ENCODE measurements around the gene TTC24.

- TF ChIP-seq ZC3H10 (CRISPR knock-in tag; IDR thresholded peaks at IDR 0.05) (no peak), CSDC2 (CRISPR knock-in tag; IDR thresholded peaks at IDR 0.05) (no peak), ZNF565 (CRISPR knock-in tag; conservative IDR thresholded peaks at IDR 0.05; ENCODE audit: low read depth) (no peak), ESRRG (CRISPR knock-in tag; IDR thresholded peaks at IDR 0.05) (no peak), PATZ1 (CRISPR knock-in tag; IDR thresholded peaks at IDR 0.05; ENCODE audit: borderline replicate concordance) (no peak), BACH2 (CRISPR knock-in tag; IDR thresholded peaks at IDR 0.05; ENCODE audit: borderline replicate concordance) (no peak), ZNF70 (CRISPR knock-in tag; IDR thresholded peaks at IDR 0.05) (no peak), PPARA (CRISPR knock-in tag; IDR thresholded peaks at IDR 0.05; ENCODE audit: borderline replicate concordance) (no peak), POU6F1 (CRISPR knock-in tag; IDR thresholded peaks at IDR 0.05; ENCODE audit: borderline replicate concordance, low read depth) (no peak), RARB (CRISPR knock-in tag; IDR thresholded peaks at IDR 0.05) (no peak)
- TF ChIP-seq, protein P1, sequence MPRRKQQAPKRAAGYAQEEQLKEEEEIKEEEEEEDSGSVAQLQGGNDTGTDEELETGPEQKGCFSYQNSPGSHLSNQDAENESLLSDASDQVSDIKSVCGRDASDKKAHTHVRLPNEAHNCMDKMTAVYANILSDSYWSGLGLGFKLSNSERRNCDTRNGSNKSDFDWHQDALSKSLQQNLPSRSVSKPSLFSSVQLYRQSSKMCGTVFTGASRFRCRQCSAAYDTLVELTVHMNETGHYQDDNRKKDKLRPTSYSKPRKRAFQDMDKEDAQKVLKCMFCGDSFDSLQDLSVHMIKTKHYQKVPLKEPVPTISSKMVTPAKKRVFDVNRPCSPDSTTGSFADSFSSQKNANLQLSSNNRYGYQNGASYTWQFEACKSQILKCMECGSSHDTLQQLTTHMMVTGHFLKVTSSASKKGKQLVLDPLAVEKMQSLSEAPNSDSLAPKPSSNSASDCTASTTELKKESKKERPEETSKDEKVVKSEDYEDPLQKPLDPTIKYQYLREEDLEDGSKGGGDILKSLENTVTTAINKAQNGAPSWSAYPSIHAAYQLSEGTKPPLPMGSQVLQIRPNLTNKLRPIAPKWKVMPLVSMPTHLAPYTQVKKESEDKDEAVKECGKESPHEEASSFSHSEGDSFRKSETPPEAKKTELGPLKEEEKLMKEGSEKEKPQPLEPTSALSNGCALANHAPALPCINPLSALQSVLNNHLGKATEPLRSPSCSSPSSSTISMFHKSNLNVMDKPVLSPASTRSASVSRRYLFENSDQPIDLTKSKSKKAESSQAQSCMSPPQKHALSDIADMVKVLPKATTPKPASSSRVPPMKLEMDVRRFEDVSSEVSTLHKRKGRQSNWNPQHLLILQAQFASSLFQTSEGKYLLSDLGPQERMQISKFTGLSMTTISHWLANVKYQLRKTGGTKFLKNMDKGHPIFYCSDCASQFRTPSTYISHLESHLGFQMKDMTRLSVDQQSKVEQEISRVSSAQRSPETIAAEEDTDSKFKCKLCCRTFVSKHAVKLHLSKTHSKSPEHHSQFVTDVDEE (CRISPR knock-in tag; IDR thresholded peaks at IDR 0.05) = no peak
These were observed 23.1 kb downstream of the TTC24 start for GRCh38 chr1:156602557-156602993.

Data from SK-N-SH treated with all-trans-retinoic acid at 6 μM for 48 hours (cell line).